Activated naive CD4-positive, alpha-beta T cell treated with Interleukin-2 at 50 U/mL for 16 hours (primary cell): ENCODE results near the gene PARP14.

Source experiments
- DNase-seq: peaks from one replicate; pipeline ENCODE4 v3.0.0-alpha.2; 2020

Gene PARP14

DNA sequence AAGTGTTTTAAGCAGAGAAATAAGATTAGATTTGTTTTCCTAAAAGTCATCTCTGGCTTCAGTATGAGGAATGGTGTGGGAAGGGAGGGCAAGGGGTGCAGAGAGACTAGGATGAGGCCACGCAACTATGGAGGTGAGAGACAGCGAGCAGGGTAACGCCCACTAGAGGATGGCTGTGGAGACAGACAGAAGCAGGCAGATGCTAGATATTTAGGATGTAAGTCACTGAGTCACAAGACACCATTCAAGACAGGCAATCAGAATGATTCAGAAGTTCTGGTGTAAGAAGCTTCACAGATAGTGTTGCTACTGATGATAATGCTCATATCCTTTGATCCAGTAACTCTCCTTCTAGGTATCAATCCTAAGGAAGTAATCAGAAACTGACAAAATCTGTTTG is 93.9 kb downstream of the PARP14 start:
- no peak for DNase-seq

DNA sequence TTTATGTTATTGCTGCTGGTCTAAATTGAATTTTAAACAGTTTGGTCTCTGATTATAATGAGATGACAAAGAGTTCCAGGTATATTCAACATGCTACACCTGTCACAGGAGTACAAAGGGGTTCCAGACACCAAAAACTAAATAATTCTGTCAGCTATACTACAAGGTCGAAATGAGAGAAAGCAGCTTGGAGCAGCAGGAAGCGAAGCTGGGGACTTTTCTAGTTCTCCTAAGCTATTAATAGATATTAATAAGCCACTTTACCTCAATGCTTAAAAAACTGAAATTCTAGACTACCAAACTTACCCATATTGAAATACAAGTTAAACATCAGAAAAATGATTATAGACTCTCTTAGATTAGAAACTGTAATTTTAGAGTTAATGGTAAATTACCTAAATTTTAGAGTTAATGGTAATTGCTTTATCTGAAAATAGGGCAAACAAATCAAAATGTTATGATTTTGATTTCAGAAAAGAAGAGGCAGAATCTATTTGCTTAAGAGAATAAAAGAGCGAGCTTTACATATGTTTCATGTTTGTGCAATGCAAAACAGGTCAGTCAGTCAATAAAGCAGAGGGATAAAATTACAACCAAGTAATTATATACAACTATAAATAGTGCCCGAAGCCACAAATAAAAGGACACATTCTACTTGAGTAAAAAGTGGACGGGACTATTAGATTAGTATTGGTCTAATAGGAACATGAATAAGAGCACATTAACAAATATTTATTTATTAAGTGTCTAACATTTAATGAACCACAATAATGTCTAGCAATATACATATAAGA is 96.2 kb downstream of the PARP14 start:
- DNase-seq = no peak

DNA sequence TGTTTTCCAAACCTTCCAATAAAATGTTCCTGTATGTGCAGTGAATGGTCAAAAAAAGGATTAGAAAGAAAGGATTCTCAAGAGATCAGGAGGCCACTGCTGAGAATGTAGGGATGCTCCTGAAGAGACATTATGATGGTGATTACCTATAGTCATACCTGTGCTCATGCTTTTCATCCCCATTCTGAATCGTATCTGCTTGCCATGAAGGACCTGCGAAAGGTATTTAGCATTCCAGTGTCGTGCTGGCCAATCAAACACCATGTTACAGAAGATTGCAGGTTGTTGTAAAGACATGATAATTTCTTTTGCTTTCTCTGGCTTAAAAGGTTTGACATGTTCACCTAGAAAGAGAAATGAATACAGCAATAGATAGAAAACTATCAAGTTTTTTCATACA is 96.9 kb downstream of the PARP14 start:
- no peak for DNase-seq
